Central memory CD8-positive, alpha-beta T cell (primary cell): ENCODE data around the gene USP48.

ENCODE experiments used
- ATAC-seq: fragments of 150-1000 bp; cut with Tn5 transposase; replicated peaks from 2 replicates; pipeline ENCODE4 v1.10.0; 2022; ENCODE audit warnings: mild to moderate bottlenecking, moderate FRiP score, moderate number of reproducible peaks; ENCODE audit not compliant: poor library complexity, severe bottlenecking; ENCODE audit errors: extremely low read depth
- DNase-seq, 2 donors: peaks; one replicate each; pipeline ENCODE4 v3.0.0; 2021; ENCODE audit warnings: low spot score in 2 of 2
- H3K27ac Mint-ChIP-seq: one replicate; pipeline ENCODE4 v1.8.0; 2022; ENCODE audit warnings: low read depth, mild to moderate bottlenecking, moderate library complexity, mixed read lengths
- H3K27me3 Mint-ChIP-seq: one replicate; pipeline ENCODE4 v1.8.0; 2022; ENCODE audit warnings: mixed read lengths
- H3K36me3 Mint-ChIP-seq: one replicate; pipeline ENCODE4 v1.8.0; 2022; ENCODE audit warnings: mild to moderate bottlenecking, moderate library complexity, mixed read lengths; ENCODE audit not compliant: insufficient read depth
- H3K4me1 Mint-ChIP-seq: one replicate; pipeline ENCODE4 v1.8.0; 2022; ENCODE audit warnings: mixed read lengths
- H3K4me3 Mint-ChIP-seq: one replicate; pipeline ENCODE4 v1.8.0; 2022; ENCODE audit warnings: mild to moderate bottlenecking, moderate library complexity, mixed read lengths
- H3K9me3 Mint-ChIP-seq: one replicate; pipeline ENCODE4 v1.8.0; 2022; ENCODE audit warnings: mixed read lengths

The USP48 gene

DNA sequence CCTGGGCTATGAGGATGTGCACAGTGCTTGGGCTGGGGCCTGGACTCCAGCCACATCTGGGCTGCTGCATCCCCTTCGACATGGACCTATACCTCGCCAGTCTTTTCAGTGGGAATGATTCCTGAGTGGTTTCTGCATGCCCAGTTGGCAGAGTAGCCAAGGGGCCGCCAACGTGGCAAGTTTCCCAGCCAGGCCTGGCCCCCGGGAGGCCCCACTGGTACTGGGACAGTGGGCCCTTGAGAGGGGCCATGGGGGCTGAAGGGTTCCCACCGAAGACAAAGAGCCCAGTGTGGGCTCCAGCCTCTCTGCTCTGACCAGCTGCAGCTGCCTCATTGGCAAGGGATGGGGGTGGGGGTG lies 129.2 kb downstream of the USP48 start:
- Mint-ChIP-seq H3K36me3 (peaks cover 3% of the 10 kb centered on the region), H3K4me3 (no peak overlapping the region), H3K4me1 (peaks cover 15% of the 10 kb centered on the region), H3K27me3 (peaks cover 18% of the 10 kb centered on the region), H3K27ac (no peak overlapping the region), H3K9me3 (no peaks in the 10 kb centered on the region)
- ATAC-seq, result no peak
- DNase-seq, result no peak

DNA sequence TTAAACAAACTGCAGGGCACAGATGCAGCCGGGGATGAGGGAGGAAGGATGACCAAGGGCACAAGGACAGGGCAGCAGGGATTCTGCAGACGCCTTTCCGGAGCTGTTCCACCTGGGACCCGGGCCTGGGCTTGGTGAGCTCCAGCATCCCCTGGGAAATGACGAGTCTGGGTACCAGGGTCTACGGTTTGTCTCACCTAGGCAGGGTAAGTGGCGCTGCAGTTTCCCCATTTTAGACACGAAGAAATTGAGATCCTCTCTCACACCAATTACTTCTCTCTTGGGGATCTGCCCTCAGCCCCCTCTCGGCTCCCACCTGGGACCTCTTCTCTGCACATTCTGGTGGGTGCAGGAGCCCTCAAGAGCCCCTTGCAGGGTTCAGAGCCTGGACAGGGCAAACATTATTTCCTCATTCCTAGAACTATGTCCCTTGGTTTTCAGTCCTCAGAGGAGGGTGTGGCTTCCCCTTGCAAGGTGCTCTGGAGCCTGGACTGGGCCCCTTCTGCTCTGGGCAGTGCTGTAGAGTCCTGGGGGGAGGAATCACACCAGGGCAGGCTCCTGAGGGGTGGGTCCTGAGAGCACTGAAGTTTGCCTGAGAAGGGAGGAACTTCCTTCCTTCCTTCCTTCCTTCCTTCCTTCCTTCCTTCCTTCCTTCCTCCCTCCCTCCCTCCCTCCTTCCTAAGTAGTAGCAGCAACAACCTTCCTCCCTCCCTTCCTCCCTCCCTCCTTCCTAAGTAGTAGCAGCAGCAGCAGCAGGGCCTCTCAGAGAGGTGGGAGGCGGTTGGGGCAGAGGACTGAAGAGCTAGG lies 129.8 kb downstream of the USP48 start:
- H3K27me3 Mint-ChIP-seq, result peaks cover 24% of the 10 kb centered on the region
- no peak overlapping the region for H3K27ac Mint-ChIP-seq
- no peaks in the 10 kb centered on the region for H3K9me3 Mint-ChIP-seq
- peak overlapping the region; percentile 80 for H3K4me3 Mint-ChIP-seq
- H3K4me1 Mint-ChIP-seq, result peaks cover 15% of the 10 kb centered on the region
- no peak for ATAC-seq
- peaks cover 3% of the 10 kb centered on the region for H3K36me3 Mint-ChIP-seq
- DNase-seq, result no peak

DNA sequence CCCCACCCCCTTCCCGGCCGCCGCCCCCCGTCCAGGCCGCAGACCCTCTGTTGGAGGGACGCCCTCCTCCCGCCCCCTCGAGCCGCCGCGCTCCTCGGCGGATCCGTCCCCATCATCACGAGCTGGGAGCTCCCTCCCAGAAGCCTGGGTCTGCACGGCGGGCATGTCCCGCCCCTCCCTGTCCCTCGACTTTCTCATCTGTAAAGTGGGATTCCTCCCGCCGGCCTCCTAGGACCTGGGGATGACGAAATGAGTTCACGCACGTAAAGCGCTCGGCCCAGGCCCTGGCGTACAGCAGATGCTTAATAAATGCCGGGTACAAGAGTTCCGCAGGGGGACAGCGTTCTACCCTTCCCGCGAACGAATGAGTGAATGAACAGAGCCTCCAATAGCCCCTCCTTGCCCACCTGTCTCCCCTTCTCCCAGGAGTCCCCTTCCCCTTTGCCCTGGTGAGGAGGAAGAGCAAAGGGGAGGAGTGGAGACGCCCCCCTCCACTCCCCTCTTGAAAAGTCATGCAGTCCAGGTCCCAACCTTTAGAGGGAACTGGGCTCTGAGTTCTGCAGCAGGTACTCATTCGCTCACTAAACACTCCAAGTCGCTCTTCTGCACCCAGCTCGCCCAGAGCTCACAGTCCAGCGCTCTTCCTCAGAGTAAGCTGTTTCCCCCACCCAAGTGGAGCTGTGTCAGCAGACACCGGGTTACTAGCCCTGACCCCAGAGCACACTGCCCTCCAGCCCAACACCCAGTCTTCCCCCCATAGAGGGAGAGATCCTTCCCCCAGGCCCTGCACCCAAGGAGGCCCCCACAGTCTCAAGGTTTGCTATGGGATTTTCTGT lies 130.6 kb downstream of the USP48 start:
- ATAC-seq (no peak), DNase-seq (no peak)
- peak overlapping the region; percentile 80 for H3K4me3 Mint-ChIP-seq
- H3K27ac Mint-ChIP-seq, result no peak overlapping the region
- peaks cover 3% of the 10 kb centered on the region for H3K36me3 Mint-ChIP-seq
- no peaks in the 10 kb centered on the region for H3K9me3 Mint-ChIP-seq
- peaks cover 15% of the 10 kb centered on the region for H3K4me1 Mint-ChIP-seq
- H3K27me3 Mint-ChIP-seq, result peaks cover 32% of the 10 kb centered on the region

DNA sequence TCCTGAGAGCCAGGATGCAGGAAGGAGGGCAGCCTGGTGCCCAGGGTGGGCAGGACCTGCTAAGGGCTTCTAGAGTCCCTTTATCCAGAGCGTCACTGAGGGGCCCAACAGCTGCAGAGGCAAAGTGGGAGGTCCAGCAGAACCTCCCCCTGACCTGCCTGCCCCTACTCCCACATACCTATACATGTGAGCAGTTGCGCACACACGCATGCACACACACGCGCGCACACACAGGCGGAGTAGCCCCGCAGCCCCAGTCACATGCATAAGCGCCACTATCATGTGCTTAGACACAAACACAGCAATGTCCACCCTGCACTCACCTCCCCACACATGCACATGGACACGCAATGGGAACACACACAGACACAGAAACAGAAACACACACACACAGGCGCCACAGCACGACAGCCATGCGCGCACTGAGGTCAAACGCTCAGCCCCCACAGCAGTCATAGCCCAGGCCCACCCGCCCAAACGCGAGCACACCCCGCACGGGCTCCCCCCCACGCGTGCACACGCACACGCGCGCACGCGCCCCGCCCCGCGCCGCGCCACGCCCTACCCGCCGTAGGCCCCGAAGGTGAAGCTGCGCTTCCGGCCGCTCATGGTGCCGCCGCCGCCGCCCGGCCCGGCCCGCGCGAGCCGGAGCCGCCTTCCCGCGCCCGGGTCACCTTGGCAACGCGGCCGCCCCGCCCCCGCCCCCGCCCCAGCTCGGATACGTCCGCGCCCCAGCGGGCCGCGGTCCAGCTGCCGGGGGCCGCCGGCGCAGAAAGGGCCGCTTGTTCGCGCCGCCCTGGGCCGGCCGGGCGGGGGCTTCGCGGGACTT lies 131.5 kb downstream of the USP48 start:
- Mint-ChIP-seq H3K27me3 (peaks cover 41% of the 10 kb centered on the region), H3K4me3 (peak overlapping the region; percentile 80), H3K27ac (no peak overlapping the region), H3K9me3 (no peaks in the 10 kb centered on the region), H3K4me1 (peaks cover 15% of the 10 kb centered on the region), H3K36me3 (no peaks in the 10 kb centered on the region)
- no peak for DNase-seq
- ATAC-seq, result peak; percentile 46

DNA sequence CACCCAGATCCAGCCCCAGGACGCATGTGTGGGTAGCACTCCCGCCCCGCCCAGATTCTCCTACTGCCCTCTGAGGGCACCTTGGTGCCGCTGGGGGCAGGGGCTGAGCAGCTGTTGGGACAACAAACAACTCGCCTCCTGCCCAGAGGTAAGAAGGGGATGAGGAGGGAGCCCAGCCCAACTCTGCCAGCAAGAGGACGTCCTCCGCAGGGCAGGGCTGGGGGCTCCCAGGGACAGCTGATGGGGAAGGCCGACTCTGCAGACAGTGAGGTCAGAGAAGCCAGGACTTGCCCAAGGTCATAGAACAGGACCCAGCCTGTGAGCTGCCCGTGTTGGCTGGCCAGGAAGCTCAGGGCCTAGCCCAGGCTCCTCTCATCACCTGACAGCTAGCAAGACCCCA lies 132.5 kb downstream of the USP48 start:
- H3K36me3 Mint-ChIP-seq, result no peaks in the 10 kb centered on the region
- H3K4me3 Mint-ChIP-seq, result no peak overlapping the region
- DNase-seq, result no peak
- no peak overlapping the region for H3K27ac Mint-ChIP-seq
- ATAC-seq, result no peak
- no peaks in the 10 kb centered on the region for H3K9me3 Mint-ChIP-seq
- peaks cover 51% of the 10 kb centered on the region for H3K27me3 Mint-ChIP-seq
- peaks cover 15% of the 10 kb centered on the region for H3K4me1 Mint-ChIP-seq

DNA sequence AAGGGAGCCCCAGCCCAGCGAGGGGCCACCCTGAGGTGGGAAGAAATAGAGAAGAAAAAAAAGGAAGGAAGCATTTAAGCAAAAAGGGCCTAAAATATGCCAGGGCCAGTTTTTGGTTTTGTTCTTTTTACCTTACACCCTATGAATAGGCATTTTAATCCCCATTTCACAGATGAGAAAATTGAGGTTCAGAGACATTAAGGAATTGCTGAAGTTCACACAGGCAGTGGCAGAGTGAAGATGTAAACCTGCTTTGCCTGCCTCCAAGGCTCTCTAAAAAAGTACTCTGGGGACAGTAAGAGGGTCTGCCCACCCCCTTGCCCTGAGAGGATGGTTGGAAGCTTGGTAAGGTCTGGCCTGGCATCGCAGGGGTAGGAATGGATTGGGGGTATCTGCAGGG lies 133.6 kb downstream of the USP48 start:
- H3K9me3 Mint-ChIP-seq, result no peaks in the 10 kb centered on the region
- no peak for DNase-seq
- no peaks in the 10 kb centered on the region for H3K36me3 Mint-ChIP-seq
- H3K4me3 Mint-ChIP-seq, result no peak overlapping the region
- peaks cover 15% of the 10 kb centered on the region for H3K4me1 Mint-ChIP-seq
- peaks cover 58% of the 10 kb centered on the region for H3K27me3 Mint-ChIP-seq
- H3K27ac Mint-ChIP-seq, result no peak overlapping the region
- no peak for ATAC-seq

DNA sequence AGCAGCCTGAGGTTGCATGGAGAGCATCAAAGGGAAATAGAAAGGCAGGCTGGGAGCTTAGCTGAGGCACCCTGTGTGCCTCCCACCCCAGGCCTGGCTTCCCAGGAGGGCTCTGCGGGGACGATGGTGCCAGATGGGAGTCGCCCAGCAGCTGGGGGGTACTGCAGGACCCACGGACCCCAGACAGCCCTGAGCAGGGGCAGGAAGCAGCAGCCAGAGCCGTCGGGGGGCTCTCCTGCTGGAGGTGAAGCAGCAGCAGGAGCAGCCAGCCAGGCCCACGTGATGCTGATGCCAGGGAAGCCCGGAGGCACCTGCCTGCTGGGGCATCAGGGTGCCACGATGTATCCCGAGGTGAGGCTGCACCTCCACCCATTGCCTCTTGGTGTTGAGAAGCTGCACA lies 134.2 kb downstream of the USP48 start:
- no peaks in the 10 kb centered on the region for H3K36me3 Mint-ChIP-seq
- ATAC-seq (no peak), DNase-seq (no peak)
- no peaks in the 10 kb centered on the region for H3K9me3 Mint-ChIP-seq
- peaks cover 63% of the 10 kb centered on the region for H3K27me3 Mint-ChIP-seq
- H3K4me3 Mint-ChIP-seq, result peak overlapping the region; percentile 30
- peaks cover 15% of the 10 kb centered on the region for H3K4me1 Mint-ChIP-seq
- H3K27ac Mint-ChIP-seq, result no peak overlapping the region

DNA sequence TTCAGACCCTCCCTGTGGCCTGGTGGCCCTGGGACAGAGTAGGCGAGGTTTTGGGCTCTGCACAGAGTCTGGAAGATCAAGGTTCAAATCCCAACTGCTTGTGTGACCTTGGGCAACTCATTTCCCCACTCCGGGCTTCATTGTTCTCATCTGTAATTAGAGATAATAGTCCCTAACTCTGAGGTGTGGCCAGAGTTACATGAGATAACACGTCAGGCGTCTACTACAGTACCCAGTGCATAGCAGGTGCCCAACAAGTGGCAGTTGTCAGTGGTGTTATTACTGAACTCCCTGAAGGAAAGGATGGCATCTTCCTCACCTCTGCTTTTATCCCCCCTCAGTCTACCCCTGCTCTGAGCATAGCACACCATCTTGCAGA lies 134.6 kb downstream of the USP48 start:
- no peak for ATAC-seq
- Mint-ChIP-seq H3K27ac (no peak overlapping the region), H3K4me3 (peak overlapping the region; percentile 30), H3K9me3 (no peaks in the 10 kb centered on the region), H3K4me1 (peaks cover 15% of the 10 kb centered on the region), H3K36me3 (no peaks in the 10 kb centered on the region), H3K27me3 (peaks cover 68% of the 10 kb centered on the region)
- DNase-seq, result no peak

DNA sequence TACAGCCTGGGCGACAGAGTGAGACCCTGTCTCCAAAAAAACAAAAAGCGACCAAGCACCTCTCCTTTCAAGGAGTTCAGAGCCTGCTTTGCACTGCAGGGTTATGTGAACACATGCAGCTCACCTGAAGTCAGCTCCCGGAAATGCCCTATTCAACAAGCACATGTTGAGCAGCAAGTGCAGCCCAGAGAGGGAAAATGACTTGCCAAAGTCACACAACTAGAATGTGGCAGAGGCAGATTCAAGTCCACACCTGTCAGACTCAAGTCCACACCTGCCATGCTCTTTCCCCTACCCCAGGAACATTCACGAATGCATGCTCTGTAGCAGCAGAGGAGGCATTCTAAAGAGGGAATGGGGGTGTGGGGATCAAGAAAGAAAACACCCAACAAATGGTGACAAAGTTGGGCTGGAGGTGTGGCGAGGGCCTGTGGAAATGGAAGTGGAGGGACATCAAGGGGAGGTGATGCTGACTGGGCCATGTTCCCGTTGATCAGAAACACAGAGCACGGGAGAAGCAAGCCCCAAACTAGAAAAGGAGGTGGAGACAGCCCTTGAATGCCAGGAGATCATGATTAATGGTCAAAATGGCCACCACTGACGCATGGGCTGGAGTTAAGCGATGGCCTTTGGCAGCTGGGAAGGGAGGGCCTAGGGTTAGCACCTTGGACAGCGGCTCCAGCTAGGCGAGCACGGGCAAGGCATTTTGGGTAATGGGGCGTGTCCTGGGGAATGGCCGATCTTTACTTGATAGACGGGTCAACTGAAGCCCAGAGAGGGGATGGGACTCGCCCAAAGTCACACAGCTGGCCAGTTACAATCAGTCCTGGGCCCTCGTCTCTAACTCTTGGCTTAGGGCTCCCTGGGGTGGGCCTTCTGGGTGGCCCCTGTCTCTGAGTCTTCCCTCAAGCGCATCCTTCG lies 135.3 kb downstream of the USP48 start:
- Mint-ChIP-seq H3K27ac (no peak overlapping the region), H3K4me3 (no peak overlapping the region), H3K9me3 (no peaks in the 10 kb centered on the region), H3K4me1 (peaks cover 14% of the 10 kb centered on the region), H3K27me3 (peaks cover 71% of the 10 kb centered on the region), H3K36me3 (no peaks in the 10 kb centered on the region)
- DNase-seq (no peak), ATAC-seq (no peak)

DNA sequence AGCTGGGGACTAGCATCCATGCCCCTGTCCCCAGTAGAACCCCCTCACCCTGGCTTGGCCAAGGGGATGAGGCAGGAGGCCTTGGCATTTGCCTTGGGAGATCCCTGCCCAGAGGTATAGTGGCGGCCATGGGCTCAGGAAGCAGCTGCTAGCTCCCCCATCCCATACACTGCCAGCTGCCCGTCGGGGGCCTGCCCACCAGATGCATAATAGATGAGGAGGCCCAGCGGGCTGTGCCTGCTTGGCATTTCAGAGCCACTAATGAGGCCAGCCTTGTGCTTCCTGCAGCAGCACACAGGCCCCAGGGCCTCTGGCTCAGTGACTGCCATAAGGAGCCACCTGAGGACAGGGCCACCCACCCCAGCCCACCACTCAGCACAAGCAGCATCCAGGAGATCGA lies 137.4 kb downstream of the USP48 start:
- no peak overlapping the region for H3K27ac Mint-ChIP-seq
- no peaks in the 10 kb centered on the region for H3K4me1 Mint-ChIP-seq
- no peaks in the 10 kb centered on the region for H3K36me3 Mint-ChIP-seq
- H3K9me3 Mint-ChIP-seq, result no peaks in the 10 kb centered on the region
- H3K27me3 Mint-ChIP-seq, result peaks cover 82% of the 10 kb centered on the region
- ATAC-seq (no peak), DNase-seq (no peak)
- no peak overlapping the region for H3K4me3 Mint-ChIP-seq

DNA sequence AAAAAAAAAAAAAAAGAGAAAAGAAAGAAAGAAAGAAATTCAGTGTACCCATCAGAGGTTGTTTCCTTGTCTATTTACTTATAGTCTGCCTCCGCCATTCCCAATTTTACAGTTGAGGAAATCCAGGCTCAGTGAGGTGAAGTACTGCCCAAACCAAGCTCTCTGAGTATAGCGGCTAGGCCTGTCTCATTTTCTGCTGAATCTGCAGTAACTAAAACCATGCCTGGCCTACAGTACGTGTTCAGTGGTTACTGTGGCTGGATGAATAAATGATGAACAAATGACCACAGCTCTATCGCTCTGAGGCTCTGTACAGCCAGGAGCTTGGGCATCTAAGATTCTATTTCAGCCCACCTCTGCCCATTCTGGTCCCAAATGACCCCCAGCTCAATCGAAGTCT lies 138.0 kb downstream of the USP48 start:
- no peaks in the 10 kb centered on the region for H3K36me3 Mint-ChIP-seq

DNA sequence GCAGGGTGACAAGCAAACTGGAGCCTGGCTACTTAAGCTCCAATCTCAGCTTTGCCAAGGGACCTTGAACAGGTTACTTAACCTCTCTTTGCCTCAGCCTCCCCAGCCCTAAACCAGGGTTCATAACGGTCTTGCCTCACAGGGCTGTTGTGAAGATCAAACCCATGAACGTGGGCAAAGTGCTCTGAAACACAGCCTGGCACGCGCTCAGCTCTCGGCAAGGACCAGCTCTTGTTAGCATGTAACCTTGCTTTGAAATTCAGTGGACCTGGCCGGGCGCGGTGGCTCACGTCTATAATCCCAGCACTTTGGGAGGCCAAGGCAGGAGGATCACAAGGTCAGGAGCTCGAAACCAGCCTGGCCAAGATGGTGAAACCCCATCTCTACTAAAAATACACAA lies 138.6 kb downstream of the USP48 start:
- Mint-ChIP-seq H3K4me3 (no peak overlapping the region), H3K27me3 (peaks cover 91% of the 10 kb centered on the region), H3K4me1 (no peaks in the 10 kb centered on the region), H3K36me3 (no peaks in the 10 kb centered on the region), H3K27ac (no peak overlapping the region), H3K9me3 (no peaks in the 10 kb centered on the region)
- no peak for DNase-seq
- no peak for ATAC-seq

More for the DNA sequence above, 138.0 kb downstream of the USP48 start:
- Mint-ChIP-seq H3K9me3 (no peaks in the 10 kb centered on the region), H3K27me3 (peaks cover 88% of the 10 kb centered on the region), H3K4me1 (no peaks in the 10 kb centered on the region), H3K27ac (no peak overlapping the region), H3K4me3 (no peak overlapping the region)
- no peak for ATAC-seq
- no peak for DNase-seq
